ENCODE results near the gene ASB10. TPM values are rescaled to one million over a fixed set of nuclear protein-coding genes. Genes with fewer than 3 reads are reported as not detected.

Gene ASB10
- total and polyA plus RNA-seq, 2 experiments from 2014 or later: not detected

GRCh38 chr7:151128716-151129115, 58.3 kb downstream of the ASB10 start:
- Mint-ChIP-seq H3K9me3 (no peaks in the 10 kb centered on the region), H3K36me3 (ENCODE audit: low read depth) (peaks cover 29% of the 10 kb centered on the region), H3K4me3 (no peak overlapping the region), H3K4me1 (peaks cover 28% of the 10 kb centered on the region), H3K27ac (no peak overlapping the region), H3K27me3 (ENCODE audit: insufficient read depth, low read depth, poor library complexity) (peaks cover 39% of the 10 kb centered on the region)
- Histone ChIP-seq H3K4me2 (no peak overlapping the region), H3K4me1 (ENCODE audit: insufficient read depth) (peaks cover 12% of the 10 kb centered on the region), H3K36me3 (ENCODE audit: insufficient read depth) (no peaks in the 10 kb centered on the region), H4K20me1 (replicated peaks; ENCODE audit: insufficient read depth) (peaks cover 23% of the 10 kb centered on the region), H2AFZ (no peak overlapping the region), H3K4me3 (no peak overlapping the region), H3K27ac (ENCODE audit: low read depth) (no peak overlapping the region), H3K79me2 (replicated peaks; ENCODE audit: insufficient read depth) (no peaks in the 10 kb centered on the region), H3K9me2 (ENCODE audit: insufficient read depth) (no peaks in the 10 kb centered on the region), H3F3A (replicated peaks; ENCODE audit: low read depth) (peaks cover 17% of the 10 kb centered on the region), H3K27me3 (ENCODE audit: insufficient read depth) (peaks cover 22% of the 10 kb centered on the region)
- ATAC-seq: no peak
- TF ChIP-seq CREB1 (CRISPR knock-in tag; IDR thresholded peaks at IDR 0.05; ENCODE audit: low read depth): no peak
- TF ChIP-seq POLR2AphosphoS5 (IDR thresholded peaks at IDR 0.05; ENCODE audit: low read depth): no peak
- TF ChIP-seq NANOG (IDR thresholded peaks at IDR 0.05; ENCODE audit: borderline replicate concordance): no peak
- TF ChIP-seq JUNB (IDR thresholded peaks at IDR 0.05; ENCODE audit: unreplicated experiment): no peak
- no peak for TF ChIP-seq ZNF331 (CRISPR knock-in tag; IDR thresholded peaks at IDR 0.05; ENCODE audit: low read depth)
- TF ChIP-seq EZH2 (IDR thresholded peaks at IDR 0.05; ENCODE audit: low read depth, unreplicated experiment): no peak
- TF ChIP-seq, protein P1, sequence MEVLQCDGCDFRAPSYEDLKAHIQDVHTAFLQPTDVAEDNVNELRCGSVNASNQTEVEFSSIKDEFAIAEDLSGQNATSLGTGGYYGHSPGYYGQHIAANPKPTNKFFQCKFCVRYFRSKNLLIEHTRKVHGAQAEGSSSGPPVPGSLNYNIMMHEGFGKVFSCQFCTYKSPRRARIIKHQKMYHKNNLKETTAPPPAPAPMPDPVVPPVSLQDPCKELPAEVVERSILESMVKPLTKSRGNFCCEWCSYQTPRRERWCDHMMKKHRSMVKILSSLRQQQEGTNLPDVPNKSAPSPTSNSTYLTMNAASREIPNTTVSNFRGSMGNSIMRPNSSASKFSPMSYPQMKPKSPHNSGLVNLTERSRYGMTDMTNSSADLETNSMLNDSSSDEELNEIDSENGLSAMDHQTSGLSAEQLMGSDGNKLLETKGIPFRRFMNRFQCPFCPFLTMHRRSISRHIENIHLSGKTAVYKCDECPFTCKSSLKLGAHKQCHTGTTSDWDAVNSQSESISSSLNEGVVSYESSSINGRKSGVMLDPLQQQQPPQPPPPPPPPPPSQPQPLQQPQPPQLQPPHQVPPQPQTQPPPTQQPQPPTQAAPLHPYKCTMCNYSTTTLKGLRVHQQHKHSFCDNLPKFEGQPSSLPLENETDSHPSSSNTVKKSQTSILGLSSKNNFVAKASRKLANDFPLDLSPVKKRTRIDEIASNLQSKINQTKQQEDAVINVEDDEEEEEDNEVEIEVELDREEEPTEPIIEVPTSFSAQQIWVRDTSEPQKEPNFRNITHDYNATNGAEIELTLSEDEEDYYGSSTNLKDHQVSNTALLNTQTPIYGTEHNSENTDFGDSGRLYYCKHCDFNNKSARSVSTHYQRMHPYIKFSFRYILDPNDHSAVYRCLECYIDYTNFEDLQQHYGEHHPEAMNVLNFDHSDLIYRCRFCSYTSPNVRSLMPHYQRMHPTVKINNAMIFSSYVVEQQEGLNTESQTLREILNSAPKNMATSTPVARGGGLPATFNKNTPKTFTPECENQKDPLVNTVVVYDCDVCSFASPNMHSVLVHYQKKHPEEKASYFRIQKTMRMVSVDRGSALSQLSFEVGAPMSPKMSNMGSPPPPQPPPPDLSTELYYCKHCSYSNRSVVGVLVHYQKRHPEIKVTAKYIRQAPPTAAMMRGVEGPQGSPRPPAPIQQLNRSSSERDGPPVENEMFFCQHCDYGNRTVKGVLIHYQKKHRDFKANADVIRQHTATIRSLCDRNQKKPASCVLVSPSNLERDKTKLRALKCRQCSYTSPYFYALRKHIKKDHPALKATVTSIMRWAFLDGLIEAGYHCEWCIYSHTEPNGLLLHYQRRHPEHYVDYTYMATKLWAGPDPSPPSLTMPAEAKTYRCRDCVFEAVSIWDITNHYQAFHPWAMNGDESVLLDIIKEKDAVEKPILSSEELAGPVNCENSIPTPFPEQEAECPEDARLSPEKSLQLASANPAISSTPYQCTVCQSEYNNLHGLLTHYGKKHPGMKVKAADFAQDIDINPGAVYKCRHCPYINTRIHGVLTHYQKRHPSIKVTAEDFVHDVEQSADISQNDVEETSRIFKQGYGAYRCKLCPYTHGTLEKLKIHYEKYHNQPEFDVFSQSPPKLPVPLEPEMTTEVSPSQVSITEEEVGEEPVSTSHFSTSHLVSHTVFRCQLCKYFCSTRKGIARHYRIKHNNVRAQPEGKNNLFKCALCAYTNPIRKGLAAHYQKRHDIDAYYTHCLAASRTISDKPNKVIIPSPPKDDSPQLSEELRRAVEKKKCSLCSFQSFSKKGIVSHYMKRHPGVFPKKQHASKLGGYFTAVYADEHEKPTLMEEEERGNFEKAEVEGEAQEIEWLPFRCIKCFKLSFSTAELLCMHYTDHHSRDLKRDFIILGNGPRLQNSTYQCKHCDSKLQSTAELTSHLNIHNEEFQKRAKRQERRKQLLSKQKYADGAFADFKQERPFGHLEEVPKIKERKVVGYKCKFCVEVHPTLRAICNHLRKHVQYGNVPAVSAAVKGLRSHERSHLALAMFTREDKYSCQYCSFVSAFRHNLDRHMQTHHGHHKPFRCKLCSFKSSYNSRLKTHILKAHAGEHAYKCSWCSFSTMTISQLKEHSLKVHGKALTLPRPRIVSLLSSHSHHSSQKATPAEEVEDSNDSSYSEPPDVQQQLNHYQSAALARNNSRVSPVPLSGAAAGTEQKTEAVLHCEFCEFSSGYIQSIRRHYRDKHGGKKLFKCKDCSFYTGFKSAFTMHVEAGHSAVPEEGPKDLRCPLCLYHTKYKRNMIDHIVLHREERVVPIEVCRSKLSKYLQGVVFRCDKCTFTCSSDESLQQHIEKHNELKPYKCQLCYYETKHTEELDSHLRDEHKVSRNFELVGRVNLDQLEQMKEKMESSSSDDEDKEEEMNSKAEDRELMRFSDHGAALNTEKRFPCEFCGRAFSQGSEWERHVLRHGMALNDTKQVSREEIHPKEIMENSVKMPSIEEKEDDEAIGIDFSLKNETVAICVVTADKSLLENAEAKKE (CRISPR knock-in tag; IDR thresholded peaks at IDR 0.05): no peak
- no peak for TF ChIP-seq REST (IDR thresholded peaks at IDR 0.05; ENCODE audit: unreplicated experiment)
- TF ChIP-seq EZH2phosphoT487 (IDR thresholded peaks at IDR 0.05; ENCODE audit: unreplicated experiment): no peak
- no peak for TF ChIP-seq CTCF (conservative IDR thresholded peaks at IDR 0.05; ENCODE audit: low read depth in 2 of 2)
- no peak for TF ChIP-seq ETS1 (IDR thresholded peaks at IDR 0.05)
- TF ChIP-seq STAT1 (IDR thresholded peaks at IDR 0.05; ENCODE audit: unreplicated experiment): no peak
- TF ChIP-seq ZNF114 (CRISPR knock-in tag; IDR thresholded peaks at IDR 0.05): no peak
- DNase-seq (ENCODE audit: low spot score): no peak
